HUES48 (cell line): Measurements from ENCODE around the gene RPL14.

ENCODE experiments used
- H3K27ac ChIP-seq: one replicate; pipeline ENCODE4 v1.7.0; 2013; ENCODE audit warnings: low read depth, low read length, inconsistent platforms
- H3K27me3 ChIP-seq: 2 replicates; pipeline ENCODE4 v1.6.1; 2013; ENCODE audit warnings: mild to moderate bottlenecking, low read length; ENCODE audit not compliant: control insufficient read depth, insufficient read depth
- H3K36me3 ChIP-seq: 2 replicates; pipeline ENCODE4 v1.6.1; 2013; ENCODE audit warnings: low read length; ENCODE audit not compliant: control insufficient read depth, insufficient read depth
- H3K4me1 ChIP-seq: 2 replicates; pipeline ENCODE4 v1.6.1; 2013; ENCODE audit warnings: mild to moderate bottlenecking, low read length; ENCODE audit not compliant: control insufficient read depth, insufficient read depth
- H3K4me3 ChIP-seq: 2 replicates; pipeline ENCODE4 v1.5.1; 2013; ENCODE audit warnings: mild to moderate bottlenecking, low read depth, low read length
- H3K9ac ChIP-seq: 2 replicates; pipeline ENCODE4 v1.6.1; 2013; ENCODE audit warnings: mild to moderate bottlenecking, low read depth, low read length, moderate library complexity
- H3K9me3 ChIP-seq: 2 replicates; pipeline ENCODE4 v1.6.1; 2013; ENCODE audit warnings: low read length; ENCODE audit not compliant: control insufficient read depth, insufficient read depth

The RPL14 gene

DNA sequence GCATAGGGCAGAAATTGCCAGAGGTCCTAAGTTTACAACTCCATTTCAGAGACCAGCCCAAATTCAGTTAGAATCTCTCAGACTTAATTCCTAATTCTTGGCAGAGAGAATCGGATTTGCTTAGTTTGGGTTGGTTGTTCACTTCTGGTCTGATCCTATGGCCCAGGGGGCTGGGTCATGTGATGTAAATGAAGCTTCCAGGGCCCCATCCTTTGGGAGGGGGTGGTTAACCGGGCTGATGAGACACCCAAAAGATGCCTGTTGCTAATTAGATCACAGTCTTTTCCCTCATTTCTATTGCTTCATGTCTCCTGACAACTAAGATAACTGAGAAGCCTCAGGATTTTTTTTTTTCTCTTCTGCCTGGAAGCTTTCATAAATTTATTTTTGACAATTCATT is 37.6 kb downstream of the RPL14 start:
- H3K4me1 ChIP-seq, result 0 out of 2 replicates have a peak, but pooled peaks cover 2% of the 10 kb centered on the region
- H3K9ac ChIP-seq, result no peak overlapping the region
- H3K27me3 ChIP-seq, result no peaks in the 10 kb centered on the region
- H3K9me3 ChIP-seq, result no peaks in the 10 kb centered on the region
- no peaks in the 10 kb centered on the region for H3K36me3 ChIP-seq
- H3K27ac ChIP-seq, result no peak overlapping the region
- H3K4me3 ChIP-seq, result no peak overlapping the region

DNA sequence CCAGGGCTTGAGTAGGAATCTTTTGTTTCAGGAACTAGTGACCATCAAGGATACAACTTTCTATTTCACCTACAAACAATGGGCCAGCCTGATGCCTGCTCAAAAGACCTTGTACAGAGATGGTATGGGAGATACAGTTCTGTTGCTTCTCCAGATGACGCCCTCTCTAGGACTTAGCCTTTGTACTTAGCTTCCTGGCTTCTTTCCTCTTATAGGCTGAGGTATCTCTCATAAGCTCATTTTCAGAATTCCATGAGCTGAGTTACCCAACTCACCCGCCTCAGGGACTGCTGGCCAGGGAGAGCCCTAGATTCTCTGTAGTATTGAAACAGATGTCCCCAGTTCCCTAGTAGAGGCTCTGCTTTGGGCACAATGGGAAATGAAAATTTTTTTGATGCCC is 40.1 kb downstream of the RPL14 start:
- Histone ChIP-seq H3K27me3 (no peaks in the 10 kb centered on the region), H3K27ac (no peak overlapping the region), H3K9ac (no peak overlapping the region), H3K36me3 (no peaks in the 10 kb centered on the region), H3K9me3 (no peaks in the 10 kb centered on the region), H3K4me1 (0 out of 2 replicates have a peak, but pooled peaks cover 2% of the 10 kb centered on the region), H3K4me3 (no peak overlapping the region)

- H3K4me3 ChIP-seq, result no peak overlapping the region
Observed at GRCh38 chr3:40499952-40500351, 42.8 kb downstream of the RPL14 start.

DNA sequence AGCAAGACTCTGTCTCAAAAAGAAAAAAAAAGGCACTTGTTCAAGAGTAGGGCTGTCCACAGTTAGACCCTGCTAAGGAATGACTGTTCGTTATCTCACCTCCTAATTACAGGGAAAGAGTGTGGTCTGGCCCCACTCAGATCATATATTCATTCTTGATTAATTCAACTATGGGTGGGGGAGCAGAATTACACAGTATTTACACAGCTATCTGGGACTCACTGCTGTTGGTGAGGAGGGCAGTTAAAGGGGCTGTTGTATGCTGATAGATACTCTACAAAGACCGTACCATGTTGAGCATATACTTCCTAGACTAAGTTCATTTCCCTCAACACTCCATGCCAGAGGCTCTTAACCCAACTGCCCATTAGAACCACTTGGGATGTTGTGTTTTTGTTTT is 44.9 kb downstream of the RPL14 start:
- Histone ChIP-seq H3K9me3 (no peaks in the 10 kb centered on the region), H3K9ac (no peak overlapping the region), H3K27me3 (no peaks in the 10 kb centered on the region), H3K4me3 (no peak overlapping the region), H3K4me1 (peaks cover 3% of the 10 kb centered on the region; the same call in 1 of the 2 replicates), H3K27ac (no peak overlapping the region), H3K36me3 (no peaks in the 10 kb centered on the region)

More at GRCh38 chr3:40499952-40500351, 42.8 kb downstream of the RPL14 start:
- no peak overlapping the region for H3K27ac ChIP-seq
- H3K9me3 ChIP-seq, result no peaks in the 10 kb centered on the region
- no peak overlapping the region for H3K9ac ChIP-seq
- H3K4me1 ChIP-seq, result no peaks in the 10 kb centered on the region
- H3K36me3 ChIP-seq, result no peaks in the 10 kb centered on the region
- H3K27me3 ChIP-seq, result no peaks in the 10 kb centered on the region

DNA sequence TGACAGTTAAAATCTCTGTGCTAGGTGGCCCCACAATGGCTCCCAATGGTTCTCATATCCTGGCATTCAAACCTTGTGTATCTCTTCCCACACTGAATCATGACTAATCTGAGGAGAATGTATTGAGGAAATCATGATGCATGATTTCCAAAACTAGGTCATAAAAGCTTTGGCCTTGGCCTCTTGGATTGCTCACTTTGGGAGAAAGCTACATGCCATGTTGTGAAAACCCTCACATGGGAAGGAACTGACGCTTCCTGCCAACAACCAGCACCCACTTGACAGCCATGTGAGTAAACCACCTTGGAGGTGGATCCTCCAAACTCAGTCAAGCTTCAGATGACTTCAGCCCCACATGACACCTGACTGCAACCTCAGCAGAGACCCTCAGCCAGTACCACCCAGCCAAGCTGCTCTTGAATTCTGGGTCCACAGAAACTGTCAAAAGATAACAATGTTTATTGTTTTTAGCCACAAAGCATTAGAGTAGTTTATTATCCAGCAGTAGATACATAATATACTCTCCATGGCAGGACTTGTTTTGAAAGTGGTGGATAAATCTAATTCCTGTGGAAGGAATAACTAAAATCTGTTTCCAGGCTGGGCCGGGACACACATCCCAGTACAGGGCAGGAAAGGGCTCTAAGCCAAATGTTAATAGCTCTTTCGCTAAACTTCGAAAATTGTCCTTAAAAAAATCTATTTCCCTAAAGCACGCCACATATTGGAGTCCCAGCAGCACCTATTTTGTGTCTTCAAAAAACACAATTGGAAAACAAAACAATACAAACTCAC is 47.7 kb downstream of the RPL14 start:
- peak overlapping the region; percentile 81 for H3K4me3 ChIP-seq
- peaks cover 17% of the 10 kb centered on the region for H3K36me3 ChIP-seq
- no peak overlapping the region for H3K27ac ChIP-seq
- H3K4me1 ChIP-seq, result peaks cover 3% of the 10 kb centered on the region; the same call in 1 of the 2 replicates
- no peak overlapping the region for H3K9ac ChIP-seq
- H3K27me3 ChIP-seq, result no peaks in the 10 kb centered on the region
- H3K9me3 ChIP-seq, result no peaks in the 10 kb centered on the region

DNA sequence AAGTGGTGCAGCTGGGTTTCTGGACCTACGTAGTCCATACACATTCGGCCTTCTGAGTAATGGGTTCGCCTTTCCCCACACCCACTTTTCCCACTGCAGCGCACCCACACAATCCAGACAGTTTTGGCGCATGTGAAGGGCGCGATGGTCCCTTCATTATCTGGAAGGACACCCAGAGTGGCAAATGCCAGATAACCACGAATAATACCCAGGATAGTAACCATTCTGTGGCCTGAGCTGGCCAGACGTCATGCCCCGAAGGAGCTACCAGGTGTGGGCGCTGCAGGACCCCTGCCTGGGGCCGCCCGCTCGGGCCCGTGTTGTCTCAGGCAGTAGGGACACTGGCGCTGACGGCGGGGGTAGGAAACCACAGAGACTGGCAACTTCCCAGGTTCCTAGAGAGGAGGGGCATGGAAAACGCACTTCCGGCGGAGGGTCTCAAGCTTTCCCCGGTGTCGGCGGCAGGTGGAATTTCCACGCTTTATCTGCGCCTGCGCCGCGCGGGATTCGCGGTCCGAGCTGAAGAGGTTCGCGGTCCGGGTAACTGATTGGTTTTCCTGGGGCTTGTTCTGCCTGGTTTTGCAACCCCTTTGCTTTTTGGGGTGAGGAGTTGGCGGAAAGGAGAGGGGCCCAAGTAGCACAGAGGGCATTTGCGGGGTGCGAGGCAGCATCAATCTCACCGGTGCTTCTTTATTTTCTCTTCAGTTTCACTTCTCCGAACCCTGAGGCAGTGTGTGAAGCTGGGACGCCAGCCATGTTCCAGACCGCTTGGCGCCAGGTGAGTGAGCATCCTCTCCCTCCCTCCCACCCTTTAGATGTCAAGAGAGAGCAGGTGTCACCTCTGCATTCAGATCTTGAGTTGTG is 48.7 kb downstream of the RPL14 start, which contains the start of gene ZNF620:
TSS of gene ZNF620 (plus strand) at position 441 of the 864 bp plus-strand sequence. CDS start at position 755, 314 bp downstream.
- H3K27me3 ChIP-seq, result no peaks in the 10 kb centered on the region
- H3K27ac ChIP-seq, result peak within 1 kb of the TSS; percentile 91
- peak within 1 kb of the TSS; percentile 62 for H3K9ac ChIP-seq
- H3K4me3 ChIP-seq, result peak within 1 kb of the TSS; percentile 81
- H3K9me3 ChIP-seq, result no peaks in the 10 kb centered on the region
- peaks cover 3% of the 10 kb centered on the region; the same call in 1 of the 2 replicates for H3K4me1 ChIP-seq
- peaks cover 27% of the 10 kb centered on the region for H3K36me3 ChIP-seq

GRCh38 chr3:40511031-40511718 is 54.0 kb downstream of the RPL14 start:
- H3K9me3 ChIP-seq, result no peaks in the 10 kb centered on the region
- no peak overlapping the region for H3K27ac ChIP-seq
- H3K36me3 ChIP-seq, result peaks cover 71% of the 10 kb centered on the region
- H3K4me1 ChIP-seq, result peaks cover 3% of the 10 kb centered on the region; the same call in 1 of the 2 replicates
- no peak overlapping the region for H3K9ac ChIP-seq
- no peaks in the 10 kb centered on the region for H3K27me3 ChIP-seq
- H3K4me3 ChIP-seq, result no peak overlapping the region

GRCh38 chr3:40516201-40516600 is 59.1 kb downstream of the RPL14 start:
- H3K27me3 ChIP-seq, result no peaks in the 10 kb centered on the region
- H3K27ac ChIP-seq, result no peak overlapping the region
- no peak overlapping the region for H3K4me3 ChIP-seq
- peaks cover 58% of the 10 kb centered on the region for H3K36me3 ChIP-seq
- H3K9ac ChIP-seq, result no peak overlapping the region
- H3K9me3 ChIP-seq, result no peaks in the 10 kb centered on the region
- no peaks in the 10 kb centered on the region for H3K4me1 ChIP-seq

DNA sequence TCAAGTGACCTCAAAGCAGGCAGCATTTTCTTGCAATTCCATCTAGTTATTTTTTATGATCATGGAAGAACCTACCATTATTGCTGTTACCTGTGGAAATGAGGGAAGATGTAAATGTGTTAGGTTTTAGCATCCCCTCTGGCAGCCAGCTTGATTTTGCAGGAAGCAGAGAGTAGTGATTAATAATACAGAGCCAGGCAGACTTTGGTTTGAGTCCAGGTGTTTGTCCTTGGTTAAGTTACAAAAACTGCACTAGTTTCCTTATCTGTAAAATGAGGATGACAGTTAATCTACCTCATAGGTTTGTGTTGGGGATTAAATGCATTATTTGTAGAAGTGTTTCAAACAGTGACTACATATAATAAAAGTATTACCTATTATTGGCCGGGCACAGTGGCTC is 60.9 kb downstream of the RPL14 start:
- H3K9ac ChIP-seq, result no peak overlapping the region
- H3K4me3 ChIP-seq, result no peak overlapping the region
- no peaks in the 10 kb centered on the region for H3K4me1 ChIP-seq
- H3K27me3 ChIP-seq, result no peaks in the 10 kb centered on the region
- peaks cover 42% of the 10 kb centered on the region for H3K36me3 ChIP-seq
- H3K9me3 ChIP-seq, result no peaks in the 10 kb centered on the region
- no peak overlapping the region for H3K27ac ChIP-seq
